ENCODE results near the gene CELSR1. TPM values are rescaled to one million over a fixed set of nuclear protein-coding genes. Genes with fewer than 3 reads are reported as not detected.

The CELSR1 gene
- total RNA-seq, 1 experiment from 2014 or later, result 19.6 TPM

DNA sequence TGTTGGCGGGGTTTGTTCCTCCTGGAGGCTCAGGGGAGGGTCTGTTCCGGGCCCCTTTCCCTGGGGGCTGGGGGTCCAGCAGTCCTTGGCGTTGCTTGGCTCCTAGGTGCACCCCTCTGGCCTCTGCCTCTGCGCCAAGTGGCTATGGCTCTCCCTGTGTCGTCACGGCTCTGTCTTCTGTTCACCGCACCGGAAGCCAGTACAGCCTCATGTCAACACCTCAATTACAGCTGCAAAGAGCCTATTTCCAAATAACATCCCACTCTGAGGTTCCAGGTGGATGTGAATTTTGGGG lies 64.8 kb downstream of the CELSR1 start:
- CTCF ChIA-PET, result no interaction called here
- H3K4me1 ChIP-seq (ENCODE audit: control insufficient read depth in 1 of 2, insufficient read depth in 2 of 2, low read length in 2 of 2), result peaks cover 16 to 21% of the 10 kb centered on the region in 2 experiments
- H3K4me2 ChIP-seq (ENCODE audit: low read length), result 0 out of 2 replicates have a peak overlapping the region, but pooled peaks have one; percentile 74
- no peak overlapping the region for H3K9ac ChIP-seq (ENCODE audit: low read length)
- H3K9me2 ChIP-seq (ENCODE audit: insufficient read depth), result no peaks in the 10 kb centered on the region
- intact Hi-C loops (cut with micrococcal nuclease), result no loop called here
- no TSS peak for BruUV-seq (replicated peaks)
- no peak overlapping the region for H3K27ac ChIP-seq (ENCODE audit: low read depth, low read length)
- no peak for DNase-seq (ENCODE audit: low read depth, low spot score)
- POLR2A ChIA-PET, result no interaction called here
- no peak overlapping the region for H3K4me3 ChIP-seq (replicated peaks in 1 of 2; ENCODE audit: low read depth in 1 of 2, low read length in 2 of 2)
- no peaks in the 10 kb centered on the region for H3K9me3 ChIP-seq (ENCODE audit: control insufficient read depth in 1 of 2, insufficient read depth in 1 of 2, low read depth in 1 of 2, low read length in 2 of 2)
- H3K36me3 ChIP-seq (ENCODE audit: control insufficient read depth in 1 of 2, insufficient read depth in 2 of 2, low read length in 2 of 2), result no peaks in the 10 kb centered on the region
- no peaks in the 10 kb centered on the region for H4K20me1 ChIP-seq (ENCODE audit: insufficient read depth)
- TF ChIP-seq, protein P1, sequence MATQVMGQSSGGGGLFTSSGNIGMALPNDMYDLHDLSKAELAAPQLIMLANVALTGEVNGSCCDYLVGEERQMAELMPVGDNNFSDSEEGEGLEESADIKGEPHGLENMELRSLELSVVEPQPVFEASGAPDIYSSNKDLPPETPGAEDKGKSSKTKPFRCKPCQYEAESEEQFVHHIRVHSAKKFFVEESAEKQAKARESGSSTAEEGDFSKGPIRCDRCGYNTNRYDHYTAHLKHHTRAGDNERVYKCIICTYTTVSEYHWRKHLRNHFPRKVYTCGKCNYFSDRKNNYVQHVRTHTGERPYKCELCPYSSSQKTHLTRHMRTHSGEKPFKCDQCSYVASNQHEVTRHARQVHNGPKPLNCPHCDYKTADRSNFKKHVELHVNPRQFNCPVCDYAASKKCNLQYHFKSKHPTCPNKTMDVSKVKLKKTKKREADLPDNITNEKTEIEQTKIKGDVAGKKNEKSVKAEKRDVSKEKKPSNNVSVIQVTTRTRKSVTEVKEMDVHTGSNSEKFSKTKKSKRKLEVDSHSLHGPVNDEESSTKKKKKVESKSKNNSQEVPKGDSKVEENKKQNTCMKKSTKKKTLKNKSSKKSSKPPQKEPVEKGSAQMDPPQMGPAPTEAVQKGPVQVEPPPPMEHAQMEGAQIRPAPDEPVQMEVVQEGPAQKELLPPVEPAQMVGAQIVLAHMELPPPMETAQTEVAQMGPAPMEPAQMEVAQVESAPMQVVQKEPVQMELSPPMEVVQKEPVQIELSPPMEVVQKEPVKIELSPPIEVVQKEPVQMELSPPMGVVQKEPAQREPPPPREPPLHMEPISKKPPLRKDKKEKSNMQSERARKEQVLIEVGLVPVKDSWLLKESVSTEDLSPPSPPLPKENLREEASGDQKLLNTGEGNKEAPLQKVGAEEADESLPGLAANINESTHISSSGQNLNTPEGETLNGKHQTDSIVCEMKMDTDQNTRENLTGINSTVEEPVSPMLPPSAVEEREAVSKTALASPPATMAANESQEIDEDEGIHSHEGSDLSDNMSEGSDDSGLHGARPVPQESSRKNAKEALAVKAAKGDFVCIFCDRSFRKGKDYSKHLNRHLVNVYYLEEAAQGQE (IDR thresholded peaks at IDR 0.05; ENCODE audit: low read depth), result no peak
- no peak for TF ChIP-seq POLR2AphosphoS5 (IDR thresholded peaks at IDR 0.05; ENCODE audit: low read depth, low read length)
- TF ChIP-seq, protein P2, sequence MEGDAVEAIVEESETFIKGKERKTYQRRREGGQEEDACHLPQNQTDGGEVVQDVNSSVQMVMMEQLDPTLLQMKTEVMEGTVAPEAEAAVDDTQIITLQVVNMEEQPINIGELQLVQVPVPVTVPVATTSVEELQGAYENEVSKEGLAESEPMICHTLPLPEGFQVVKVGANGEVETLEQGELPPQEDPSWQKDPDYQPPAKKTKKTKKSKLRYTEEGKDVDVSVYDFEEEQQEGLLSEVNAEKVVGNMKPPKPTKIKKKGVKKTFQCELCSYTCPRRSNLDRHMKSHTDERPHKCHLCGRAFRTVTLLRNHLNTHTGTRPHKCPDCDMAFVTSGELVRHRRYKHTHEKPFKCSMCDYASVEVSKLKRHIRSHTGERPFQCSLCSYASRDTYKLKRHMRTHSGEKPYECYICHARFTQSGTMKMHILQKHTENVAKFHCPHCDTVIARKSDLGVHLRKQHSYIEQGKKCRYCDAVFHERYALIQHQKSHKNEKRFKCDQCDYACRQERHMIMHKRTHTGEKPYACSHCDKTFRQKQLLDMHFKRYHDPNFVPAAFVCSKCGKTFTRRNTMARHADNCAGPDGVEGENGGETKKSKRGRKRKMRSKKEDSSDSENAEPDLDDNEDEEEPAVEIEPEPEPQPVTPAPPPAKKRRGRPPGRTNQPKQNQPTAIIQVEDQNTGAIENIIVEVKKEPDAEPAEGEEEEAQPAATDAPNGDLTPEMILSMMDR (IDR thresholded peaks at IDR 0.05 in 2 of 3, conservative IDR thresholded peaks at IDR 0.05 in 1 of 3; ENCODE audit: borderline replicate concordance in 1 of 3, insufficient read depth in 1 of 3, low read depth in 2 of 3, low read length in 2 of 3), result no peak
- no peak for TF ChIP-seq SP1 (IDR thresholded peaks at IDR 0.05; ENCODE audit: low read depth)
- no peaks in the 10 kb centered on the region for H3K27me3 ChIP-seq (ENCODE audit: insufficient read depth, low read length)
- no peaks in the 10 kb centered on the region for H3K79me2 ChIP-seq (ENCODE audit: insufficient read depth, low read length)
- no peak for ATAC-seq
- RAD21 ChIA-PET (ENCODE audit: low non-redundant PET in 1 of 2, low total read pairs in 2 of 2, uncharacterized antibody in 2 of 2, unreplicated experiment in 2 of 2), result no interaction called here
- H2AFZ ChIP-seq (ENCODE audit: low read depth, low read length, poor library complexity, severe bottlenecking), result no peak overlapping the region
